Activated CD4-positive, alpha-beta T cell treated with anti-CD3 and anti-CD28 coated beads for 48 hours (primary cell): ENCODE measurements around the gene LAMTOR3.
"Not testable (repeated sequence)": the region's sequence is repeated elsewhere in the genome, so short reads cannot be mapped to it uniquely, and the experiment has no call there.

Experiments
- DNase-seq: peaks from one replicate; pipeline ENCODE4 v3.0.0-alpha.2; 2020

Gene LAMTOR3

DNA sequence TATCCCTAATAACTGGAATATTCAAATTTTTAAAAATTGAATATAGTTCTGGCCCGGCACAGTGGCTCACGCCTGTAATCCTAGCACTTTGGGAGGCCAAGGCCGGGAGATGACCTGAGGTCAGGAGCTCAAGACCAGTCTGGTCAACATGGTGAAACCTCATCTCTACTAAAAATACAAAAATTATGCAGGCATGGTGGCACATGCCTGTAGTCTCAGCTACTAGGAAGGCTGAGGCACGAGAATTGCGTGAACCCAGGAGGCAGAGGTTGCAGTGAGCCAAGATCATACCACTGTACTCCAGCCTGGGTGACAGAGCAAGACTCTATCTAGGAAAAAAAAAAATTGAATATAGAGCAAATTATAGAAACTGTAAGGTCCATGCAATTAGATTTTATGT, 64.2 kb downstream of the LAMTOR3 start:
- DNase-seq: not testable (repeated sequence)

DNA sequence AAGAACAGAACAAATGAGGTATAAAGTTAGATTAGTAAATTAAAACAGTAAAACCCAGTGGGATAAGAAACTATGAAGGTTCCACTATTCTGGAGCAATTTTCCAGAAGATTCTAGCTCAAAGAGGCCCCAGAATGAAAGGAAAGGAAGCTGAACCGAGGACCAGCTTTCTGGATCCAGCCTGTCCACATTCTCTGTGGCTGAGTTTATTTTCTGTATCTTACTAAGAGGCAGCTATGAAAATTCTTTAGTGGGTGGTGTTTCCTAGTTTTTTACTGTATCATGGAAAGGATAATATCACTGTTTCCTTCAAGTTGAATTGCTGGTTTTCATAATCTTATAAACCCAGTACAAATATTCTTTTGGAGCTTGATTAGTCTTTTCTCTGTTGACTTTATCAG, 65.8 kb downstream of the LAMTOR3 start:
- DNase-seq: no peak
